HCT116 (cell line): ENCODE measurements around the gene MCF2L. TPM values are rescaled to one million over a fixed set of nuclear protein-coding genes. Genes with fewer than 3 reads are reported as not detected.

Experiments
- ATAC-seq: fragments of 200-7000 bp; cut with Tn5 transposase; 2 replicates; pipeline ENCODE4 v1.9.1; 2020; ENCODE audit warnings: mild to moderate bottlenecking, moderate library complexity
- BruUV-seq: library from RNA; stranded (reverse); fragments of 400-500 nt; replicated peaks from 2 replicates; lab custom pipeline; 2021; lab: Mats Ljungman, UMichigan
- CTCF ChIA-PET: fragments of 300-600 bp; sonication (Branson Sonifier 250); formaldehyde crosslinking; loops from one replicate; lab custom pipeline; 2021; ENCODE audit warnings: antibody characterized with exemption; lab: Charles Lee
- POLR2A ChIA-PET: fragments of 300-600, 350-600 bp; sonication (Branson Sonifier 250); formaldehyde crosslinking; loops from one replicate; lab custom pipeline; 2021; ENCODE audit warnings: antibody characterized with exemption; lab: Charles Lee
- RAD21 ChIA-PET, 2 experiments: fragments of 300-600 bp; sonication (Branson Sonifier 250); formaldehyde crosslinking; loops; one replicate each; lab custom pipeline; 2023; ENCODE audit warnings: low total read pairs in 2 of 2; ENCODE audit not compliant: uncharacterized antibody in 2 of 2, unreplicated experiment in 2 of 2, low non-redundant PET in 1 of 2; lab: Charles Lee
- DNase-seq: peaks from one replicate; pipeline ENCODE4 v3.0.0-alpha.2; 2010; ENCODE audit warnings: low read depth, low spot score
- H2AFZ ChIP-seq: fragments of 200-600 bp; shearing (Covaris generic), sonication (generic); 2 replicates; pipeline ENCODE4 v1.6.1; 2017; ENCODE audit warnings: low read depth, mixed run types, mixed read lengths, antibody characterized with exemption, low read length; ENCODE audit not compliant: poor library complexity, severe bottlenecking
- H3K27ac ChIP-seq: 2 replicates; pipeline ENCODE4 v1.5.1; 2012; ENCODE audit warnings: low read depth, low read length
- H3K27me3 ChIP-seq: fragments of 200-600 bp; sonication (generic); 2 replicates; pipeline ENCODE4 v1.6.1; 2016; ENCODE audit warnings: mixed run types, low read length, mixed read lengths; ENCODE audit not compliant: insufficient read depth
- H3K36me3 ChIP-seq, 2 experiments: fragments of 200-500 bp in 1 of 2; fragments of 200-600 bp in 1 of 2; sonication (Bioruptor generic) in 1 of 2; sonication (generic) in 1 of 2; 2 replicates each; pipeline versions ENCODE4 v1.5.1 to v1.6.1; 2014 to 2016; ENCODE audit warnings: low read length in 2 of 2, inconsistent platforms in 1 of 2, mixed read lengths in 1 of 2, mixed run types in 1 of 2; ENCODE audit not compliant: insufficient read depth in 2 of 2, control insufficient read depth in 1 of 2
- H3K4me1 ChIP-seq, 2 experiments: fragments of 200-600 bp in 1 of 2; sonication (generic) in 1 of 2; 2 replicates each; pipeline versions ENCODE4 v1.5.1 to v1.6.1; 2012 to 2017; ENCODE audit warnings: low read length in 2 of 2, inconsistent platforms in 1 of 2, mild to moderate bottlenecking in 1 of 2, mixed read lengths in 1 of 2, mixed run types in 1 of 2, moderate library complexity in 1 of 2; ENCODE audit not compliant: insufficient read depth in 2 of 2, control insufficient read depth in 1 of 2
- H3K4me2 ChIP-seq: fragments of 200-600 bp; sonication (generic); 2 replicates; pipeline ENCODE4 v1.6.1; 2017; ENCODE audit warnings: mixed run types, low read length, mixed read lengths
- H3K4me3 ChIP-seq, 2 experiments: fragments of 200-600 bp in 1 of 2; sonication (generic) in 1 of 2; replicated peaks in 1 of 2; 2 replicates each; pipeline ENCODE4 v1.5.1; 2011 to 2016; ENCODE audit warnings: low read length in 2 of 2, control low read depth in 1 of 2, low read depth in 1 of 2, mild to moderate bottlenecking in 1 of 2, mixed read lengths in 1 of 2, mixed run types in 1 of 2
- H3K79me2 ChIP-seq: fragments of 200-600 bp; sonication (generic); 2 replicates; pipeline ENCODE4 v1.6.1; 2017; ENCODE audit warnings: mild to moderate bottlenecking, mixed run types, low read length, moderate library complexity, mixed read lengths; ENCODE audit not compliant: insufficient read depth
- H3K9ac ChIP-seq: fragments of 200-600 bp; sonication (generic); 2 replicates; pipeline ENCODE4 v1.6.1; 2016; ENCODE audit warnings: low read length, mixed read lengths
- H3K9me2 ChIP-seq: fragments of 200-600 bp; sonication (generic), shearing (Covaris generic); 2 replicates; pipeline ENCODE4 v1.6.1; 2017; ENCODE audit warnings: mixed run types, mild to moderate bottlenecking, moderate library complexity; ENCODE audit not compliant: insufficient read depth
- H3K9me3 ChIP-seq, 2 experiments: fragments of 200-500 bp in 1 of 2; fragments of 200-600 bp in 1 of 2; sonication (Bioruptor generic) in 1 of 2; sonication (generic) in 1 of 2; 2 replicates each; pipeline ENCODE4 v1.6.1; 2014 to 2017; ENCODE audit warnings: low read length in 2 of 2, mixed read lengths in 2 of 2, inconsistent platforms in 1 of 2, low read depth in 1 of 2, mild to moderate bottlenecking in 1 of 2, mixed run types in 1 of 2, moderate library complexity in 1 of 2; ENCODE audit not compliant: control insufficient read depth in 1 of 2, insufficient read depth in 1 of 2
- H4K20me1 ChIP-seq: fragments of 200-600 bp; sonication (generic), shearing (Covaris generic); 2 replicates; pipeline ENCODE4 v1.6.1; 2017; ENCODE audit warnings: mixed run types, mild to moderate bottlenecking, moderate library complexity; ENCODE audit not compliant: insufficient read depth
- ELF1 ChIP-seq: IDR thresholded peaks from 2 replicates; pipeline ENCODE4 v1.6.1; 2012; ENCODE audit warnings: low read depth, borderline replicate concordance
- POLR2A ChIP-seq: IDR thresholded peaks from 2 replicates; pipeline ENCODE4 v1.7.0; 2011; ENCODE audit warnings: borderline replicate concordance; ENCODE audit not compliant: insufficient read depth, insufficient read length; ENCODE audit errors: extremely low read depth
- intact Hi-C: fragments of 100-400 bp; cut with micrococcal nuclease; formaldehyde crosslinking; loops from 2 replicates; pipeline ENCODE4 v1.10.0; 2022
- total RNA-seq: library from RNA; stranded (reverse); gene quantifications from one replicate; pipeline ENCODE4 v1.2.1, GENCODE V29; 2021; ENCODE audit not compliant: unreplicated experiment
- TF ChIP-seq, protein P1 (sequence below), 3 experiments: fragments of 200-600 bp in 1 of 3; sonication (generic) in 1 of 3; IDR thresholded peaks in 2 of 3; conservative IDR thresholded peaks in 1 of 3; 2 replicates each; pipeline ENCODE4 v1.5.1; 2012 to 2017; ENCODE audit warnings: low read depth in 2 of 3, low read length in 2 of 3, antibody characterized with exemption in 1 of 3, borderline replicate concordance in 1 of 3, control low read depth in 1 of 3, mild to moderate bottlenecking in 1 of 3, mixed read lengths in 1 of 3, mixed run types in 1 of 3, moderate library complexity in 1 of 3; ENCODE audit not compliant: insufficient read depth in 1 of 3
- TF ChIP-seq, protein P2 (sequence below): IDR thresholded peaks from 2 replicates; pipeline ENCODE4 v1.6.1; 2012; ENCODE audit warnings: low read depth

MCF2L gene
- total RNA-seq, 1 experiment from 2014 or later, result 19.3 TPM

DNA sequence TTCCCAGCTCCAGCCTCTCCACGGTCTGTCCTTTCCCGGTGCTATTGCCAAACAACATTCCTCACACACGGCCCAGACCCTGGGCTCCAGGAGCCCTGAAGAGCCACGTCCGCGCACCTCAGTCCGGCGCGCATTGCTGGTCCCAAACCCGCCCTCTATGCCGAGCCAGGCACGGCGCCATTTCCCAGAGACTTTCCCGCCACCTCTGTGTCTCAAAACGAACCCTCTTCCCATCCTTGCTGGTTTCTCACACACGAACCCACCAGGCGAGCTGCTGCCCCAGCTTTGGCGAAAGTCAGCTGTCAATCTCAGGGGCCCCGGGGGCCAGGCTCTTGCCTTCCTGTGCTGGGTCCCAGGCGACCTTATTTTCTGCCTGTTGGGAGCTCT is 108.5 kb downstream of the MCF2L start:
- POLR2A ChIA-PET, result no interaction called here
- Histone ChIP-seq H3K79me2 (no peaks in the 10 kb centered on the region), H3K4me3 (no peak overlapping the region), H3K27ac (no peak overlapping the region), H2AFZ (no peak overlapping the region), H3K36me3 (no peaks in the 10 kb centered on the region), H3K27me3 (no peaks in the 10 kb centered on the region), H3K4me1 (no peaks in the 10 kb centered on the region), H4K20me1 (no peaks in the 10 kb centered on the region), H3K9ac (no peak overlapping the region)
- CTCF ChIA-PET, result no interaction called here
- RAD21 ChIA-PET, result no interaction called here
- TF ChIP-seq ELF1 (no peak), POLR2A (no peak)
- TF ChIP-seq, protein P1, sequence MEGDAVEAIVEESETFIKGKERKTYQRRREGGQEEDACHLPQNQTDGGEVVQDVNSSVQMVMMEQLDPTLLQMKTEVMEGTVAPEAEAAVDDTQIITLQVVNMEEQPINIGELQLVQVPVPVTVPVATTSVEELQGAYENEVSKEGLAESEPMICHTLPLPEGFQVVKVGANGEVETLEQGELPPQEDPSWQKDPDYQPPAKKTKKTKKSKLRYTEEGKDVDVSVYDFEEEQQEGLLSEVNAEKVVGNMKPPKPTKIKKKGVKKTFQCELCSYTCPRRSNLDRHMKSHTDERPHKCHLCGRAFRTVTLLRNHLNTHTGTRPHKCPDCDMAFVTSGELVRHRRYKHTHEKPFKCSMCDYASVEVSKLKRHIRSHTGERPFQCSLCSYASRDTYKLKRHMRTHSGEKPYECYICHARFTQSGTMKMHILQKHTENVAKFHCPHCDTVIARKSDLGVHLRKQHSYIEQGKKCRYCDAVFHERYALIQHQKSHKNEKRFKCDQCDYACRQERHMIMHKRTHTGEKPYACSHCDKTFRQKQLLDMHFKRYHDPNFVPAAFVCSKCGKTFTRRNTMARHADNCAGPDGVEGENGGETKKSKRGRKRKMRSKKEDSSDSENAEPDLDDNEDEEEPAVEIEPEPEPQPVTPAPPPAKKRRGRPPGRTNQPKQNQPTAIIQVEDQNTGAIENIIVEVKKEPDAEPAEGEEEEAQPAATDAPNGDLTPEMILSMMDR (IDR thresholded peaks at IDR 0.05 in 2 of 3, conservative IDR thresholded peaks at IDR 0.05 in 1 of 3; ENCODE audit: borderline replicate concordance in 1 of 3, insufficient read depth in 1 of 3, low read depth in 2 of 3, low read length in 2 of 3), result no peak
- TF ChIP-seq, protein P2, sequence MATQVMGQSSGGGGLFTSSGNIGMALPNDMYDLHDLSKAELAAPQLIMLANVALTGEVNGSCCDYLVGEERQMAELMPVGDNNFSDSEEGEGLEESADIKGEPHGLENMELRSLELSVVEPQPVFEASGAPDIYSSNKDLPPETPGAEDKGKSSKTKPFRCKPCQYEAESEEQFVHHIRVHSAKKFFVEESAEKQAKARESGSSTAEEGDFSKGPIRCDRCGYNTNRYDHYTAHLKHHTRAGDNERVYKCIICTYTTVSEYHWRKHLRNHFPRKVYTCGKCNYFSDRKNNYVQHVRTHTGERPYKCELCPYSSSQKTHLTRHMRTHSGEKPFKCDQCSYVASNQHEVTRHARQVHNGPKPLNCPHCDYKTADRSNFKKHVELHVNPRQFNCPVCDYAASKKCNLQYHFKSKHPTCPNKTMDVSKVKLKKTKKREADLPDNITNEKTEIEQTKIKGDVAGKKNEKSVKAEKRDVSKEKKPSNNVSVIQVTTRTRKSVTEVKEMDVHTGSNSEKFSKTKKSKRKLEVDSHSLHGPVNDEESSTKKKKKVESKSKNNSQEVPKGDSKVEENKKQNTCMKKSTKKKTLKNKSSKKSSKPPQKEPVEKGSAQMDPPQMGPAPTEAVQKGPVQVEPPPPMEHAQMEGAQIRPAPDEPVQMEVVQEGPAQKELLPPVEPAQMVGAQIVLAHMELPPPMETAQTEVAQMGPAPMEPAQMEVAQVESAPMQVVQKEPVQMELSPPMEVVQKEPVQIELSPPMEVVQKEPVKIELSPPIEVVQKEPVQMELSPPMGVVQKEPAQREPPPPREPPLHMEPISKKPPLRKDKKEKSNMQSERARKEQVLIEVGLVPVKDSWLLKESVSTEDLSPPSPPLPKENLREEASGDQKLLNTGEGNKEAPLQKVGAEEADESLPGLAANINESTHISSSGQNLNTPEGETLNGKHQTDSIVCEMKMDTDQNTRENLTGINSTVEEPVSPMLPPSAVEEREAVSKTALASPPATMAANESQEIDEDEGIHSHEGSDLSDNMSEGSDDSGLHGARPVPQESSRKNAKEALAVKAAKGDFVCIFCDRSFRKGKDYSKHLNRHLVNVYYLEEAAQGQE, result no peak
- TF ChIP-seq, all 23 proteins: peak for 0
- intact Hi-C loops, result no loop called here
- Histone ChIP-seq H3K9me2 (no peaks in the 10 kb centered on the region), H3K9me3 (no peaks in the 10 kb centered on the region), H3K4me2 (no peak overlapping the region)
- DNase-seq, result no peak
- no TSS peak for BruUV-seq
- ATAC-seq, result no peak
